Stimulated activated CD4-positive, alpha-beta T cell treated with anti-CD3 and anti-CD28 coated beads, Interleukin-1b, Interleukin-23, amount 100 ng/mL, for 24 hours (primary cell): ENCODE results near the gene XDH.

Experiments
- DNase-seq, 4 experiments: peaks; one replicate each; pipeline ENCODE4 v3.0.0-alpha.2; 2020; ENCODE audit warnings: low read depth in 4 of 4, low spot score in 1 of 4

The XDH gene

GRCh38 chr2:31414601-31415241 is at the start of gene XDH:
XDH (minus strand) TSS chr2:31414742; CDS start chr2:31414666, 76 bp downstream.
- DNase-seq, result no peak

GRCh38 chr2:31457651-31458050 is 43.1 kb upstream of the XDH start:
- DNase-seq, result no peak

- no peak for DNase-seq
Measured at GRCh38 chr2:31446848-31447247, 32.3 kb upstream of the XDH start.

- no peak for DNase-seq
Measured at GRCh38 chr2:31442376-31442775, 27.8 kb upstream of the XDH start.

- DNase-seq, result no peak
Measured at GRCh38 chr2:31440764-31441163, 26.2 kb upstream of the XDH start.

GRCh38 chr2:31434911-31435310 is 20.4 kb upstream of the XDH start:
- no peak for DNase-seq

GRCh38 chr2:31433541-31433940 is 19.0 kb upstream of the XDH start:
- no peak for DNase-seq

GRCh38 chr2:31430439-31431165 is 16.1 kb upstream of the XDH start:
- no peak for DNase-seq

- peak in 1 of 4 experiments; percentile 18 for DNase-seq
Measured at GRCh38 chr2:31429759-31430438, 15.4 kb upstream of the XDH start.

- DNase-seq, result no peak
Measured at GRCh38 chr2:31429040-31429439, 14.5 kb upstream of the XDH start.

- DNase-seq, result no peak
Measured at GRCh38 chr2:31428001-31428418, 13.5 kb upstream of the XDH start.

GRCh38 chr2:31426096-31426495 is 11.6 kb upstream of the XDH start:
- DNase-seq, result no peak

- DNase-seq, result no peak
Measured at GRCh38 chr2:31421634-31422033, 7.1 kb upstream of the XDH start.

- DNase-seq, result no peak
Measured at GRCh38 chr2:31420936-31421335, 6.4 kb upstream of the XDH start.

GRCh38 chr2:31419386-31419785 is 4.8 kb upstream of the XDH start:
- no peak for DNase-seq

GRCh38 chr2:31415421-31415820 is 879 bp upstream of the XDH start:
- DNase-seq, result no peak

GRCh38 chr2:31413862-31414550 is 536 bp downstream of the XDH start:
- DNase-seq, result no peak

- DNase-seq, result no peak
Measured at GRCh38 chr2:31413025-31413424, 1.5 kb downstream of the XDH start.

- DNase-seq, result no peak
Measured at GRCh38 chr2:31411771-31412170, 2.8 kb downstream of the XDH start.

GRCh38 chr2:31406593-31407385 is 7.8 kb downstream of the XDH start:
- no peak for DNase-seq

GRCh38 chr2:31404827-31405226 is 9.7 kb downstream of the XDH start:
- no peak for DNase-seq
